Measurements from ENCODE around the gene IKBKE. TPM values are rescaled to one million over a fixed set of nuclear protein-coding genes. Genes with fewer than 3 reads are reported as not detected.

IKBKE gene
- total and polyA plus RNA-seq, 10 of the 15 experiments (the other 5 are each of a cell fraction or from before 2014, with no cell fraction given), result 12.8 to 35.1 (median 23.1) TPM

DNA sequence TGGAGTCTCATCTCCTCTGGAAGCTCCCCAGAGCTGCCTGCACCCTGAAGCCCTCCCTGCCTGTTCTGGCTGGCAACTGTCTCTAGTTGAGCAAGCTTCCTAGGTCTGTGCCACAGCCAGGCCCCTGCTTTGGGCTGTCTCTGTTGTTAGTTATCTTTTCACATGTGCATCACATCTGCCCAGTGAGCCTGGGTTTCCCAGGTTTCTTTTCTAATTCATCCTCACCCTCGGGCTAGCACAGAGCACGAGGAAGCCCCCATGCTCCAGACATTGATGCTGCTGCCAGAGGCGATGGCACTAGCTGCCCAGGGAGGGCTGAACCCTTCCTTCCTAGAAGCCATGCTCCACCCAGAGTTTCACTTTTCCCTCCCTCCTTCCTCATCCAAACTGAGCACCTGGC, 64.3 kb downstream of the IKBKE start:
- 26% methylated on average over 3 of the region's 3 CpGs for WGBS (ENCODE audit: insufficient coverage, insufficient replicate concordance, low lambda C conversion rate, missing lambda C conversion rate)
- ChIA-PET SMC1A (ENCODE audit: uncharacterized antibody, unreplicated experiment) (interaction anchor here (0.8 to 1.7 kb wide), 5 partner anchors 9 to 55 kb away, joined by 3 to 4 read pairs (median 4); no protein-coding TSS in a partner anchor), POLR2A (no interaction called here), RAD21 (ENCODE audit: unreplicated experiment) (no interaction called here), CTCF (interaction anchor here (0.9 to 5.6 kb wide), 5 partner anchors 11 to 55 kb away, joined by 4 to 27 read pairs (median 5); no protein-coding TSS in a partner anchor)
- no peaks in the 10 kb centered on the region for H3K79me2 ChIP-seq (ENCODE audit: control insufficient read depth, insufficient read depth, low read length)
- intact Hi-C loops (cut with micrococcal nuclease; ENCODE audit: unreplicated experiment) (no loop called here), in situ Hi-C loops (cut with MboI) (no loop called here)
- no peak overlapping the region for H3K27ac ChIP-seq (ENCODE audit: control insufficient read depth, insufficient read depth)
- H3K4me1 ChIP-seq (ENCODE audit: control insufficient read depth, insufficient read depth, low read length), result no peaks in the 10 kb centered on the region
- no peaks in the 10 kb centered on the region for H3K36me3 ChIP-seq (ENCODE audit: control insufficient read depth in 2 of 2, insufficient read depth in 2 of 2, low read length in 1 of 2)
- H2AFZ ChIP-seq (ENCODE audit: control insufficient read depth, low read depth, low read length), result no peak overlapping the region
- no peak for DNase-seq (ENCODE audit: low read depth, low spot score)
- no peaks in the 10 kb centered on the region for H3K27me3 ChIP-seq (replicated peaks in 1 of 2; ENCODE audit: control insufficient read depth in 2 of 2, insufficient read depth in 2 of 2, low read length in 1 of 2)
- no peak for TF ChIP-seq IRF5 (IDR thresholded peaks at IDR 0.05; ENCODE audit: borderline replicate concordance)
- TF ChIP-seq MEF2A (IDR thresholded peaks at IDR 0.05; ENCODE audit: insufficient read depth, low read depth, low read length), result no peak
- TF ChIP-seq SKIL (IDR thresholded peaks at IDR 0.05; ENCODE audit: low read depth, poor library complexity, severe bottlenecking), result no peak
- no peak for TF ChIP-seq SMAD5 (IDR thresholded peaks at IDR 0.05; ENCODE audit: low read depth)
- no peak for TF ChIP-seq SMARCA5 (IDR thresholded peaks at IDR 0.05)
- no peak for TF ChIP-seq LARP7 (IDR thresholded peaks at IDR 0.05)
- no peak for TF ChIP-seq NFYB (IDR thresholded peaks at IDR 0.05; ENCODE audit: insufficient read depth, low read depth, low read length)
- TF ChIP-seq, protein P1, sequence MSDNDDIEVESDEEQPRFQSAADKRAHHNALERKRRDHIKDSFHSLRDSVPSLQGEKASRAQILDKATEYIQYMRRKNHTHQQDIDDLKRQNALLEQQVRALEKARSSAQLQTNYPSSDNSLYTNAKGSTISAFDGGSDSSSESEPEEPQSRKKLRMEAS (IDR thresholded peaks at IDR 0.05; ENCODE audit: low read depth, low read length), result no peak
- no peak for TF ChIP-seq TARDBP (IDR thresholded peaks at IDR 0.05; ENCODE audit: borderline replicate concordance)
- TF ChIP-seq YBX1 (IDR thresholded peaks at IDR 0.05), result no peak
- TF ChIP-seq USF1 (IDR thresholded peaks at IDR 0.05; ENCODE audit: borderline replicate concordance, extremely low read length, insufficient read depth, low read depth, low read length), result no peak
- no peak for TF ChIP-seq RAD21 (IDR thresholded peaks at IDR 0.05; ENCODE audit: insufficient read depth, low read depth, low read length)
- TF ChIP-seq POLR2AphosphoS2 (IDR thresholded peaks at IDR 0.05; ENCODE audit: low read depth, low read length), result no peak
- TF ChIP-seq EZH2 (IDR thresholded peaks at IDR 0.05; ENCODE audit: borderline replicate concordance, control insufficient read depth, low read depth, low read length), result no peak
- TF ChIP-seq NR2C1 (IDR thresholded peaks at IDR 0.05), result no peak
- no peak for TF ChIP-seq NFXL1 (IDR thresholded peaks at IDR 0.05; ENCODE audit: borderline replicate concordance)
- TF ChIP-seq MYC (IDR thresholded peaks at IDR 0.05; ENCODE audit: insufficient read depth, insufficient read length, insufficient replicate concordance, low read length, severe bottlenecking), result no peak
- TF ChIP-seq PAX5 (IDR thresholded peaks at IDR 0.05; ENCODE audit: borderline replicate concordance, low read depth, low read length), result no peak
- no peak for TF ChIP-seq JUNB (IDR thresholded peaks at IDR 0.05)
- H3K4me2 ChIP-seq (ENCODE audit: control insufficient read depth, insufficient read depth), result no peak overlapping the region
- no peak for ATAC-seq
- H4K20me1 ChIP-seq (ENCODE audit: control insufficient read depth, insufficient read depth), result no peaks in the 10 kb centered on the region
- no peak for FAIRE-seq
- H3K4me3 ChIP-seq, result no peak overlapping the region
- no peak overlapping the region for H3K9ac ChIP-seq (ENCODE audit: control insufficient read depth, insufficient read depth, low read length)
- no TSS peak for BruUV-seq (replicated peaks)
- no peaks in the 10 kb centered on the region for H3K9me3 ChIP-seq (replicated peaks; ENCODE audit: control insufficient read depth, insufficient read depth, low read length)

Measured in GM12878 (cell line).